NCI-H510A (cell line): ENCODE measurements around the gene RPS14.

ENCODE experiments used
- DNase-seq: peaks from one replicate; lab custom pipeline; 2025; lab: John Stamatoyannopoulos, UW

RPS14 gene

GRCh38 chr5:150413176-150413901, 36.2 kb downstream of the RPS14 start:
- no peak for DNase-seq

- DNase-seq = no peak
Measured at GRCh38 chr5:150412319-150413175, 37.0 kb downstream of the RPS14 start, which contains the start of gene CD74. CD74 (minus strand) TSS chr5:150412910; CDS start chr5:150412749, 161 bp downstream.

DNA sequence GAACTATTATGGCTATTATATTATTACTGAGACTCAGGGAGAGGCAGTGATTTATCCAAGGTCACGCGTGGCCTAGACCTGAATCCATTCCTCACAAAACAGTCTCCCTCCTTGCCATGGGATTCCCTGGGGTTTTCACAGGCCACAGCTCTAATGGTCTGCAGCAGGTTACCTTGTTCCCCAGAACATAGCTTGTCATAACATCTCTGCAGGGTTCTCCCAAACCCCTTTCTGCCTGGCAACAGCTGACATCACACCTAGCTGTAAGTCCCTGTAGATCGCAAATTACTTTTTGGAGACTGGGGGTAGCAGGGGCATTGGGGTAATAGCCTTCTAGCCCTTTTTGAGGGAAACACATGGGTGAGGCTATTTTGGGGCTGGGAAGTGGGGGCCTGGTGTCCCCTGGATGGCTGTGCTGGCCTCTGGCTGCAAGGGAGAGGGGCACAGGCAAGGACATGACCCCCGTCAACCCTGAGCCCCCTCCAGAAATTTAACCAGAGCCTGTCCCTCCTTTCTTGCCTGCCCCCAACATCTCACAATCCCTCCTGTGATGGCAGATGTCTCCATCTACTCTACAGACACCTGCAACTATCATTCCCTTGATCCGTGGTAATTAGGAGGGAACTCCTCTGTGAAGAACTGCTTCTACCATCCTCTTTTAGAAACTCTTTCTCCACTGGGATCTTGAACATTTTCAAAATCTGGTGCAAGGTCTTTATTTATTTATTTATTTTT, 38.1 kb downstream of the RPS14 start:
- DNase-seq = no peak

GRCh38 chr5:150410524-150411244, 38.9 kb downstream of the RPS14 start:
- no peak for DNase-seq

DNA sequence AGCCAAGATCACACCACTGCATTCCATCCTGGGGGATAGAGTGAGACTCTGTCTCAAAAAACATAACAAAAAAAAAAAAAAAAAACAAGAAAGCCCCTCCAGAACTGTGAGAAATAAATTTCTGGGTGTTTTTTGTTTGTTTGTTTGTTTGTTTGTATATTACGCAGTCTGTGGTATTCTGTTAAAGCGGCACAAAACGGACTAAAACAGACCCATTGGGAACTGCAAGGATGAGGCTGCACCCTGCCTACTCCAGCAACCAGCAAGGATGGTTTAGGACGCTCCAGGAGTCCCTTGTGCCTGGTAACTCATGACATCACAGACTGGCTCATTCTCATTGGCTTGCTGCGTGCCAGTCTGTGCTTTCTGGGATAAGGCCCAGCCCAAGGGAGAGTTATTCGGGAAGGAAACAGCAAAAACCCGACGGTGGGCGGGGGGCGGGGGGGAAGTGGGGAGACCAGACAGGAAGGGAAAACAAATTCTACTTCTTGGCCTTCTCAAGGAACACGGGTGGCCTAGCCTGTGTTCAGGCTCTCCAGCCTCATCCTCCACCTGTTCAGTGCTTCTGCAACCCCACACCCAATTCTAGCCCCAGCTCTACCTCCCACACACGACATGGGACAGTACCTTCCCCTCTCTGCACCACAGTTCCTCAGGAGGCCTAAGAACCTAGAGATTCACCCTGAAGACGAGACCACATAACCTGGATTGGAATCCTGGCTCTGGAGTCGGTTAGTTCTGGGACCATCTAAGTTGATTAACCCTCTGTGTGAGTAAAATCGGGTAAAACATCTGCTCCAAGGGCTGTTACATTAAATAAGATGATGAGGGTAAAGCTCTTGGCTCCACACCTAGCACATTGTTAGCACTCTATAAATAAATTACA, 39.7 kb downstream of the RPS14 start:
- DNase-seq = peak; percentile 40

DNA sequence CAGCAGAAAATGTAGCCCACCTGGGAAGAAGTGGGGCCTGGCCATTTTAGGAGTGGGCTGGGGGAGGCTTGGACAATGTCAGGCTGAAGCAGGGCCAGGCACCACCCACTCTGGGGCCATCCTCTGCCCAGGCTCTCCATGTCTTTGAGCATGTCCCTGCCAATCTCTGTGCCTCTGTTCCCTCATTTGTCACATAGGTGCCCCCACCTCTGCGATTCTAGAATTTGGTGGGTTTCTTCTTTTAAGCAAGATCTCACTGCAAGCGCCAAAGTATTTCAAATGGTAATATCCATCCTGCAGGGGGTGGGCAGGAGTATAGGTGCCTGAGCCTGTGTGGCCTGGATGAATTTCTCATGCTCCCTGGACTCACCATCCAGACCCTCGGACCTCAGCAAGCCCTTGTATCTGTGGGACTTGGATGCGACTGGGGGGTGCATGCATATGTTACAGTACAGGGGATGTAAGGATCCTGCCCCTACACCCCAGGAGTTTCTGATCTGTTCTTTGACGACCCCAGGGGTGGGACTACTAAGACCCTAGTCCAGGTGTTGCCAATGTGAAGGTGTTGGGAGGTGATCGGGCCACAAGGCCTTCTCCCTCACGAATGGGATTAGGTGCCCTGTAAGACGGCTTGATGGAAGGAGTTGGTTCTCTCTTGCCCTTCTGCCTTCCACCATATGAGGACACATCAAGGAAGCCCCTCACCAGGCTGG, 41.2 kb downstream of the RPS14 start:
- DNase-seq = no peak

GRCh38 chr5:150407096-150407720, 42.3 kb downstream of the RPS14 start:
- no peak for DNase-seq

DNA sequence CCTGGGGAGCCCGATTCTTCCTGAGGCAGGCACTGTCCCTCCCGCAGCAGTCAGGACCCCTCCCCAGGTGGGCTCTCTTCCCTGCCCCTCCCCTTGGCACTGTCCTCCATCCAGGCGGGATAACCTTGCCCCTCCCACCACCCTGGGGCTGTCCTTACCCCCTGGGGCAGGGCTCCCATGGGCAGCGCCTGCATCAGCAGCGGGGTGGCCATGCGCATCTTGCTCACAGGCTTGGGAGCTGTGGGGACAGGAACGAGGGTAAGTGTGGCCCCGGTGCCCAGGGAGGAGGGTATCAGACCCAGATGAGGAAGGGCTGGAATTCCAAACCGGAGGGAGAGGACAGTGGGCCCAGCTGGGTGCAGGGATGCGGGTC, 42.8 kb downstream of the RPS14 start:
- no peak for DNase-seq

DNA sequence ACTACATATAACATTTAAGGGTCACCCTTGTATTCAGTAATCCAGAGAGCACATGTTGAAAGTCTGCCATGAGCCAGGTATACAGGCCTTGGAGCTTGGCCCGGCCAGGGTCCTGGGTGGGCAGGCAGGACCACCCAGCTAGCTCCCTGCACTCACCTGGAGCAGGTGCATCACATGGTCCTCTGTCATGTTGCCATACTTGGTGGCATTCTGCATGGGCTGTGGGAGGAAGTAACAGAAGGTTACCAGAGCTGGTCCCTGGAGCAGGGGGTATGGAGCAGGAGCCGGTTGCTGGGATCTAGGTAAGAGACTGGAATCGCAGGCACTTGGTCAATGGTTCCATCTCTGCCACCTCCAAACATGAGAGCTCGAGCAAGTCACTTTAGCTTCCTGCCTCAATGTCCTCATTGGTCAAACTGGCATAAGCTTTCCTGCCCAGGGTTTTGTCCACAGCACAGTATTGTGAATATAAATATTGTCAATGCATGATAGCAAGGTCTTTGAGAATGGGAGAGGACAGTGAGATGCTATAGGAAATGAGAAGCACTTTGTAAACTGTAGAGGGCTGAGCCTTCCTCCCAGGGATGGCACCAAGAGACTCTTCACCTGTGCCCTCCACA, 43.3 kb downstream of the RPS14 start:
- no peak for DNase-seq

GRCh38 chr5:150404941-150405816, 44.4 kb downstream of the RPS14 start:
- DNase-seq = no peak

- DNase-seq = no peak
Measured at GRCh38 chr5:150404535-150404934, 45.0 kb downstream of the RPS14 start.

GRCh38 chr5:150404121-150404520, 45.4 kb downstream of the RPS14 start:
- no peak for DNase-seq

- no peak for DNase-seq
Measured at GRCh38 chr5:150402901-150403342, 46.6 kb downstream of the RPS14 start.

GRCh38 chr5:150402229-150402773, 47.2 kb downstream of the RPS14 start:
- DNase-seq = no peak

DNA sequence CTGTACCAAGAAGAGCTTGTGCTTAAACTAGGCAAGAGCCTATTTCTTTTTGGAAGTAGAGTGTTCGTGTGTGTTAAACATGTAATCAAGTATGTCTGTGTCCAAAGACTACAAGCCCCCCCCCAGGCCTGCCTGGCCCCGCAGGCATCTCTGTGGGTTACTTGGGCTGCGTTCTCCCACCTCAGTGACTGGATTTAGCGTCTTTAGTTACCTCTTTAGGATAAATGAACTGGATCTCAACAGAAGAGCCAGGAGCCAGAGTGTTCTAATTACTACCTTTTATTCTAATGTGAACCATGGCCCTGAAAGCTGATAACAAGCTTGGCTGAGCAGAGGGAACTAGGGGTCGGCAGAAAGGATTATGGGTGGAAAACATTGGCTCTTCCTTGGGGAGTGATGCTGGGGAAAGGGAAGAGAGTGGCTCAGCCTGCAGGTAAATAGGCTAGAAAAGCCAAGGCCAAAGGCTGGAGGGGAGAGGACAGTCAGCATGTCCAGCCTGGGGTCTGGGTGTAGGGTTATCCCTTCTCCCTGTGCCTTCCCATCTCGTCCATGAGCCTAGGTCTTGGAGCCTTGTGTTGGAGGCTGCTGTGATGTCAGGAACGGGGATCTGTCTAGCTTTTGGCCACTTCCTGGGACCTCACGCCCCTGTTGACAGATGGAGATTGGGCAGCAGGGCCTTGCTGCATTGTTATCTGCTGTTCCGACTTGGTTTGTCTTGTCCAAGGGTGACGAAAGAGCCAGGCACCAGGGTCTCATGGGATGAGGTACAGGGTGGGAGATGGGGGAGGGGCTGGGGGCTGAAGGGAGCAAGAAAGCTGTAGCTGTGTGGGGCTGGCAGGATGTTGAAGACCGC, 47.9 kb downstream of the RPS14 start:
- no peak for DNase-seq

DNA sequence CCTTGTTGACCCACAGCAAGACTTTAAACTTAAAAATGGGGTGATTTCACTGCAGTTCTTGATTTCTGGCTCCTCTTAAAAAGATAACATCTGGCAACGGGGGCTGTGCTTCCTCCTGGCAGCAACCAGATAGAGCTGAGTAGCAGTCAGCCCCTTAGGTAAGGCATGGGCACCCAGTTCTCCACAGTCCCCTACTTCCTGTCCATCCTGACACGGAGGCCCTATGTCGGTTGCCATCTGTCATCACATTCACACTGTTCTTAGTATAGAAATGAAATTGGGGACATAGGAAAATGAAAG, 48.5 kb downstream of the RPS14 start:
- DNase-seq = no peak
